ENCODE data around the gene SPTB.

SPTB gene

GRCh38 chr14:64864258-64864657 lies 15.4 kb downstream of the SPTB start:
- H3K27ac ChIP-seq: no peak overlapping the region
- no peak for TF ChIP-seq ZFX (IDR thresholded peaks at IDR 0.05; ENCODE audit: borderline replicate concordance)
- no peak for TF ChIP-seq CTCF (IDR thresholded peaks at IDR 0.05)

GRCh38 chr14:64861916-64862315 lies 17.8 kb downstream of the SPTB start:
- TF ChIP-seq CTCF (IDR thresholded peaks at IDR 0.05): no peak
- TF ChIP-seq ZFX (IDR thresholded peaks at IDR 0.05; ENCODE audit: borderline replicate concordance): no peak
- H3K27ac ChIP-seq: no peak overlapping the region

- H3K27ac ChIP-seq: no peak overlapping the region
- no peak for TF ChIP-seq ZFX (IDR thresholded peaks at IDR 0.05; ENCODE audit: borderline replicate concordance)
- TF ChIP-seq CTCF (IDR thresholded peaks at IDR 0.05): no peak
Observed at GRCh38 chr14:64860039-64860438, 19.7 kb downstream of the SPTB start.

GRCh38 chr14:64857979-64858744 lies 21.5 kb downstream of the SPTB start:
- no peak overlapping the region for H3K27ac ChIP-seq

GRCh38 chr14:64856529-64857445 lies 22.9 kb downstream of the SPTB start:
- H3K27ac ChIP-seq: no peak overlapping the region
- no peak for TF ChIP-seq ZFX (IDR thresholded peaks at IDR 0.05; ENCODE audit: borderline replicate concordance)
- TF ChIP-seq CTCF (IDR thresholded peaks at IDR 0.05): no peak

More at GRCh38 chr14:64857979-64858744, 21.5 kb downstream of the SPTB start:
- TF ChIP-seq ZFX (IDR thresholded peaks at IDR 0.05; ENCODE audit: borderline replicate concordance) (no peak), CTCF (IDR thresholded peaks at IDR 0.05) (no peak)

- H3K27ac ChIP-seq: no peak overlapping the region
- TF ChIP-seq ZFX (IDR thresholded peaks at IDR 0.05; ENCODE audit: borderline replicate concordance) (no peak), CTCF (IDR thresholded peaks at IDR 0.05) (no peak)
Observed at GRCh38 chr14:64855721-64856528, 23.8 kb downstream of the SPTB start.
